Calu3 (cell line): Measurements from ENCODE around the gene C22orf15. TPM values are rescaled to one million over a fixed set of nuclear protein-coding genes. Genes with fewer than 3 reads are reported as not detected.
A peak's percentile ranks its signal among the peaks of the same experiment; 100 is the strongest.

Experiments
- BruUV-seq: library from RNA; stranded (reverse); fragments of 400-500 nt; replicated peaks from 2 replicates; lab custom pipeline; 2021; lab: Mats Ljungman, UMichigan
- CTCF ChIA-PET: fragments of 300-600 bp; sonication (Branson Sonifier 250); formaldehyde crosslinking; loops from one replicate; lab custom pipeline; 2022; ENCODE audit warnings: antibody characterized with exemption; lab: Charles Lee
- DNase-seq: peaks from one replicate; pipeline ENCODE4 v3.0.0; 2022
- H3K27ac Mint-ChIP-seq: one replicate; pipeline ENCODE4 v1.8.0; 2022; ENCODE audit warnings: mixed read lengths; ENCODE audit not compliant: unreplicated experiment
- H3K27me3 Mint-ChIP-seq: one replicate; pipeline ENCODE4 v1.8.0; 2022; ENCODE audit warnings: mixed read lengths; ENCODE audit not compliant: unreplicated experiment
- H3K36me3 Mint-ChIP-seq: one replicate; pipeline ENCODE4 v1.8.0; 2022; ENCODE audit warnings: mild to moderate bottlenecking, moderate library complexity, mixed read lengths; ENCODE audit not compliant: insufficient read depth, unreplicated experiment
- H3K4me1 Mint-ChIP-seq: one replicate; pipeline ENCODE4 v1.8.0; 2022; ENCODE audit warnings: mild to moderate bottlenecking, low read depth, mixed read lengths; ENCODE audit not compliant: unreplicated experiment
- H3K4me3 Mint-ChIP-seq: one replicate; pipeline ENCODE4 v1.8.0; 2022; ENCODE audit warnings: mild to moderate bottlenecking, low read depth, moderate library complexity, mixed read lengths; ENCODE audit not compliant: unreplicated experiment
- H3K9me3 Mint-ChIP-seq: one replicate; pipeline ENCODE4 v1.8.0; 2022; ENCODE audit warnings: low read depth, mixed read lengths; ENCODE audit not compliant: unreplicated experiment
- intact Hi-C: fragments of 100-400 bp; cut with micrococcal nuclease; formaldehyde crosslinking; loops from one replicate; pipeline ENCODE4 v1.10.0; 2022; ENCODE audit not compliant: unreplicated experiment
- total RNA-seq: library from RNA; stranded (reverse); gene quantifications from 2 replicates; pipeline ENCODE4 v1.2.3, GENCODE V29; 2022
- TF ChIP-seq, protein P1 (sequence below): fragments of 200-600 bp; IDR thresholded peaks from one replicate; pipeline ENCODE4 v1.8.0; 2022; ENCODE audit warnings: antibody characterized with exemption; ENCODE audit not compliant: unreplicated experiment

C22orf15 gene
- total RNA-seq, 1 experiment from 2014 or later = not detected

DNA sequence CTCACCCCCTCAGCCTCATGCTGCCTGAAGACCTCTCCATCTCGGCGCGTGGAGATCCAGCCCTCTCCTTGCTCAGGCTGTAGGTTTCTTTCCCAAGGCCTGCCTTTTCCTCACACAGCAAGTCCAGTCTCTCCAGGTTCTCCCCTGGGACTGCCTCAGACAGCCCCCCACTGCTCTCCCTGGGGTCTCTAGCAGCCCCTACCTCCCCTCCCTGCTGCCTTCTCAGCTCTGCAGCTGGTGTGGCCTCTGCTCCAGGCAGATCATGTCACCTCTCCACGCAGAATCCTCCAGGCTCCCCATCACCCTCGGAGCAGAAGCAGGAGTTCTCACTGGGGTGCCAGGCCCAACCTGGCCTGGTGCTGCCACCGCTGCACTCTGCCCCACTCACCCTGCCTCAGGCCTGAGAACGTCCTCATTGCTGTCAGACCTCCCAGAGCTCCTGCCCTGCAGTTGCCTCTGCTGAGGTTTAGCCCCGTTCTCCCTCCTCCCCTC, 39.1 kb downstream of the C22orf15 start:
- DNase-seq = no peak
- TF ChIP-seq, protein P1, sequence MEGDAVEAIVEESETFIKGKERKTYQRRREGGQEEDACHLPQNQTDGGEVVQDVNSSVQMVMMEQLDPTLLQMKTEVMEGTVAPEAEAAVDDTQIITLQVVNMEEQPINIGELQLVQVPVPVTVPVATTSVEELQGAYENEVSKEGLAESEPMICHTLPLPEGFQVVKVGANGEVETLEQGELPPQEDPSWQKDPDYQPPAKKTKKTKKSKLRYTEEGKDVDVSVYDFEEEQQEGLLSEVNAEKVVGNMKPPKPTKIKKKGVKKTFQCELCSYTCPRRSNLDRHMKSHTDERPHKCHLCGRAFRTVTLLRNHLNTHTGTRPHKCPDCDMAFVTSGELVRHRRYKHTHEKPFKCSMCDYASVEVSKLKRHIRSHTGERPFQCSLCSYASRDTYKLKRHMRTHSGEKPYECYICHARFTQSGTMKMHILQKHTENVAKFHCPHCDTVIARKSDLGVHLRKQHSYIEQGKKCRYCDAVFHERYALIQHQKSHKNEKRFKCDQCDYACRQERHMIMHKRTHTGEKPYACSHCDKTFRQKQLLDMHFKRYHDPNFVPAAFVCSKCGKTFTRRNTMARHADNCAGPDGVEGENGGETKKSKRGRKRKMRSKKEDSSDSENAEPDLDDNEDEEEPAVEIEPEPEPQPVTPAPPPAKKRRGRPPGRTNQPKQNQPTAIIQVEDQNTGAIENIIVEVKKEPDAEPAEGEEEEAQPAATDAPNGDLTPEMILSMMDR = no peak
- BruUV-seq = no TSS peak
- CTCF ChIA-PET = no interaction called here
- Mint-ChIP-seq H3K36me3 (peaks cover 64% of the 10 kb centered on the region), H3K9me3 (no peaks in the 10 kb centered on the region), H3K4me1 (no peaks in the 10 kb centered on the region), H3K27me3 (no peaks in the 10 kb centered on the region), H3K4me3 (no peak overlapping the region), H3K27ac (peak overlapping the region; percentile 33)
- intact Hi-C loops = no loop called here

DNA sequence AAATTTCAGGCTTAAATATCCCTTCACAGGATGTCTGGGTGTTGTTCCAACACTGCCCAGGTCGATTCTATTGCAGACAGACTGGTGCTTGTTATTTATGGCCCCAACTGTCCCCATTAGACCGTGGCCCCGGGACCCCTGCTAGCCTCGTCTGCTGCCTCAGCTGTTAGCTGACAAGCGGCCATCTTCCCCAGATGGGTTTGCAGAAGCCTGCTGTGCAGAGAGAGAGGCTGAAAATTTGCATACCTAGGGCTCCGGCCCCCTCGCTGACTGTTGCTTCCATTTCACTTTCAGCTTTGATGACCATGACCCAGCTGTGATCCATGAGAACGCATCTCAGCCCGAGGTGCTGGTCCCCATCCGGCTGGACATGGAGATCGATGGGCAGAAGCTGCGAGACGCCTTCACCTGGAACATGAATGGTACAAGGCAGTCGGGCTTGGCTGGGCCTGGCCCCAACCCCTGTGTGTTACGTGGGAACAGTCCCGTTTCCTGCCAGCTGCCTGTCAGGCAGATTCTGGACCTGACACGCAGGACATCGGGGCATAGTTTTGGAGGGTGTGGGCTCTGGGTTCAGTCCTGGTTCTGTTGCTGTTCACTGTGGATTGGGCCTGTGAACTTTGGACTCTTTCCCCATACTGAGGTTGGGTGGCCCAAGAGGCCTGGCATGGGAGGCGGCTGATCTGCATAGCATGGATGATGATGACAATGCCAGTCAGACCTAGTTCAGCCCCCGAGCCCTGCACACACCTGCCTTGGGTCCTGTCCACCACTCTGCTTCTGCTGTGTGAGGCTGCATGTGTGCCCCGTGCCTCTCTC, 40.4 kb downstream of the C22orf15 start:
- CTCF ChIA-PET = interaction anchor here (0.6 kb wide), 1 partner anchor 11 kb away, joined by 4 read pairs; no protein-coding TSS in a partner anchor
- no peaks in the 10 kb centered on the region for H3K9me3 Mint-ChIP-seq
- H3K27me3 Mint-ChIP-seq = no peaks in the 10 kb centered on the region
- BruUV-seq = no TSS peak
- no peak for DNase-seq
- peaks cover 64% of the 10 kb centered on the region for H3K36me3 Mint-ChIP-seq
- TF ChIP-seq, protein P1 = no peak
- intact Hi-C loops = no loop called here
- H3K27ac Mint-ChIP-seq = no peak overlapping the region
- no peak overlapping the region for H3K4me3 Mint-ChIP-seq
- no peaks in the 10 kb centered on the region for H3K4me1 Mint-ChIP-seq

DNA sequence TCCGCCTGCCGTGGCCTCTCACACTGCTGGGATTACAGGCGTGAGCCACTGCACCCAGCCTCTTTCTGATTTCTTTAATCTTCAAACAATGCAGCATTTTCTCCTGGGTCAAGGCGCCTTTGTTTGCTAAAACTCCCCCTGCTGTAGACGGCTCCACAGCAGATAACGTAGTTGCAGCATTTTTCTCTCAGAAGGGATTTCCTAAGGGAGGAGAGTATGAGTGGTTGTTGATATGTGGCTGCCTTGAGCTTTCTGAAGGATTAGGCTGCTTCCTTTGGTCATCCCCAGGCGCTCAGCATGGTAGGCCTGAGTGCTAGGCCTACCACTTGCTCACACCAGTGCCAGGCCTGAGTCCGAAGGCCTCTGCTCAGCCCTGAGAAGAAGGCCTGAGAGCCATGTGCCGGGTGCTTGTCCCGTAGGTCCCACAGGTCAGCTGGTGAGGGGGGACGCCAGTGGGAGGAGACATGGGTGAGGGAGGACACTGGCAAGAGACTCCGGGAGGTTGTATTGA, 42.0 kb downstream of the C22orf15 start:
- H3K36me3 Mint-ChIP-seq = peaks cover 67% of the 10 kb centered on the region
- H3K9me3 Mint-ChIP-seq = no peaks in the 10 kb centered on the region
- H3K4me1 Mint-ChIP-seq = no peaks in the 10 kb centered on the region
- BruUV-seq = no TSS peak
- CTCF ChIA-PET = no interaction called here
- TF ChIP-seq, protein P1 = no peak
- intact Hi-C loops = no loop called here
- H3K27ac Mint-ChIP-seq = no peak overlapping the region
- no peak overlapping the region for H3K4me3 Mint-ChIP-seq
- no peak for DNase-seq
- no peaks in the 10 kb centered on the region for H3K27me3 Mint-ChIP-seq

DNA sequence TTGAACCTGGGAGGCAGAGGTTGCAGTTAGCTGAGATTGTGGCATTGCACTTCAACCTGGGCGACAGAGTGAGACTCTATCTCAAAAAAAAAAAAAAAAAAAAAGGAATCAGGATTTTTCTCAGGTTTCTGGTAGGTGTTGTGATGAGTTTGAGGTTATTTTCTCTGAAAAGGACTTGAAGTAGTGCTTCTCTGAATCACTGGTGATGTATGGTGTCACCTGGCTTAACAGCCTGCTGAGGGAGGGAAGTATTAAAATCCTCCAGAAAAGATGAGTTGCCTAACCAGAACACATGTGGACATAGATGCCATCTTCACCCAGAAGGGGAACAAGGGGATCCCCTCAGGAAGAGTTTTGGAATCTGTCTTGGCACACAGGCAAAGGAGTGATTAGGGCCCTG, 44.0 kb downstream of the C22orf15 start:
- Mint-ChIP-seq H3K9me3 (no peaks in the 10 kb centered on the region), H3K27me3 (no peaks in the 10 kb centered on the region), H3K36me3 (peaks cover 61% of the 10 kb centered on the region), H3K4me1 (no peaks in the 10 kb centered on the region), H3K27ac (no peak overlapping the region), H3K4me3 (no peak overlapping the region)
- CTCF ChIA-PET = no interaction called here
- DNase-seq = no peak
- TF ChIP-seq, protein P1 = no peak
- no TSS peak for BruUV-seq
- intact Hi-C loops = no loop called here
